HG02943 (cell line): ENCODE measurements around the gene CACNA1G.

Source experiments
- ATAC-seq: cut with Tn5 transposase; IDR thresholded peaks from one replicate; pipeline ENCODE4 v1.9.1; 2021; ENCODE audit warnings: mild to moderate bottlenecking, low read depth, moderate library complexity; ENCODE audit not compliant: unreplicated experiment

The CACNA1G gene

GRCh38 chr17:50533185-50533584 is 27.3 kb upstream of the CACNA1G start:
- no peak for ATAC-seq

DNA sequence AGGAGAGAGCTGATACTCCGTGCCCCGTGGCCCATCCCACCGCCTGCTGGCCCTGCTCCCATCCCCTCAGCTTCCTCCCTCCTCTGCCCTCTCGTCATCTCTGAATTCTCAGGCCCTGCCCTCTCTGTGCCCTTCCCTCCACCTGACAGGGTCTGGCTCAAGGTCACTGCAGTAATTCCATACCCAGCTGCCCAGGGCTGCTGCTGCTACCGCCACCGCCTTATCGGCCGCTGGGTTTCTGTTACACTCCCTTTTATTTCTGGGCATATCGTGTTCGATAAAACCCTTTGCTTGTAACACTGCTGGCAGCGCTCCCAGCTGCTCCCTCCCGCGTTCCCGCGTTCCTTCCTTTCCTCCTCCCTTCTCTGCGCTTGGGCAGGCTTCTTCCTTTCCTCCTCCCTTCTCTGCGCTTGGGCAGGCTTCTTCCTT is 26.8 kb upstream of the CACNA1G start:
- ATAC-seq: no peak

GRCh38 chr17:50534222-50534978 is 26.1 kb upstream of the CACNA1G start:
- no peak for ATAC-seq

DNA sequence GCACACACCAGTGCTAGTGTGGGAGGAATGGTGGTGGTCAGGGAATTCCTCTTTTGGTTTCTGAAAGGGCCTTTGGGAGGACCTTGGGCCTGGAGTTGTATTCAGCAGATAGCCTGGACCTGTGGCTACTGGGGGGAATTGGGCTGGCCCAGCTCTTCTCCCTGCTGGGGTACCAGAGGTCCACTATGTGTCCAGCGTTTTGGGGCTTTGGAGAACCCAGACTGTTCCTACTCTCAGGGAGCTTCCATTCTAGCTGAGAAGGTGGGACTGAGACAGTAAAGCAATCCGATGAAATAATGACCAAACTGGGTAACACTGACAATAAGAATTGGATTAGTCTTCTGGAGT is 25.6 kb upstream of the CACNA1G start:
- ATAC-seq: no peak

DNA sequence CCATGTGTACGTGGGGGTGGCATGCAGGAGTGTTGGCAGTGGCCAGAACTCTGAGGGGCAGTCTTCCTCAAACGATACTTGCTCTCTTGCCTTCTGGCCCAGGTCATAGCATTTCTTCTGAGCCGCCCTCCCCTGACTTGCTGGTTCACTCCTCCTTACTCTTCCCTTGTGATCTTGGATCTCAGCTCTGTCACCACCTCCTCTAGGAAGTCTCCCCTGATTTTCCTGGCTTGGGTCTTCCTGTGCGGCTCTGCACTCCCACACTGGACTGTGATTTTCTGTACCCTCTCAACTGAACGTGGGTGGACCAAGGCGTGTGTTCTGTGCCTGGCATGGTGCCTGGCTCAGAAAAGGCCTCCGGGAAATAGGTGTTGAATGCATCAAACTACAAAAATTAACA is 25.1 kb upstream of the CACNA1G start:
- no peak for ATAC-seq

- no peak for ATAC-seq
Observed at GRCh38 chr17:50536683-50537646, 23.6 kb upstream of the CACNA1G start.

- ATAC-seq: no peak
Observed at GRCh38 chr17:50537721-50538548, 22.6 kb upstream of the CACNA1G start.

DNA sequence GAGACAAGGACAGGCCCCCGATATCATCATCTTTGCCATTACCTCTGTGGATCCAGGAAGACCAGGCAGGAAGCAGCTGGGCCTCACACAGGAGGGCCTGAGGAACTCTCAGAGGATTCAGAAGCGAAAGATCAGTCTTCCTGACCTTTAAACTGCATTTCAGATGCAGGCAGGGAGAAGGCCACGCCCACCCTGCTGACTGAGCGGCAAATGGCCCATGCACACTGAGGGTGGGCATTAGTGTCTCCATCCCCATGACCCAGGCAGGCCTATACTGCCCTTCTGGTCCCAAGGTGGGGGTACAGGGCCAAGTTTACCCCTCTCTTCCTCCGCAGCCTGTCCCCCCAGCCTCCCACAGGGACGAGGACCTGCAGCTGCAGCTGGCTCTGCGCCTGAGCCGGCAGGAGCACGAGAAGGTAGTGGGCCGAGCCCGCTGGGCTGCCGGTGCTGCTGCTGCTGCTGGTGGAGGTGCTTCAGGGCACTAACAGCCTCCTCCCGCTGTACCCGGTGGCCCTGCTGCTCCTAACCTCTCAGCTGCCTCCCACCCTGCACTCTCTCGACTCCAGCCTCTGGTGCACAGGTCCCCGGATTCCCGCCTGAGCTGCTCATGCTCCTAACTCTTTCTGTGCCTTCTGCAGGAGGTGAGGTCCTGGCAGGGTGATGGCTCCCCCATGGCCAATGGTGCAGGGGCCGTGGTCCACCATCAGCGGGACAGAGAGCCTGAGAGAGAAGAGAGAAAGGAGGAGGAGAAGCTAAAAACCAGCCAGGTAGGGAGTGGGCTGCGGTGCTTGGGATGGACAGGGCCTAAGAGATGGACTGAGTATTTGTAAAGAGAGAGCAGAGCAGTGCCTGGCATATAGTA is 21.7 kb upstream of the CACNA1G start:
- no peak for ATAC-seq

- ATAC-seq: no peak
Observed at GRCh38 chr17:50539762-50540559, 20.6 kb upstream of the CACNA1G start.

DNA sequence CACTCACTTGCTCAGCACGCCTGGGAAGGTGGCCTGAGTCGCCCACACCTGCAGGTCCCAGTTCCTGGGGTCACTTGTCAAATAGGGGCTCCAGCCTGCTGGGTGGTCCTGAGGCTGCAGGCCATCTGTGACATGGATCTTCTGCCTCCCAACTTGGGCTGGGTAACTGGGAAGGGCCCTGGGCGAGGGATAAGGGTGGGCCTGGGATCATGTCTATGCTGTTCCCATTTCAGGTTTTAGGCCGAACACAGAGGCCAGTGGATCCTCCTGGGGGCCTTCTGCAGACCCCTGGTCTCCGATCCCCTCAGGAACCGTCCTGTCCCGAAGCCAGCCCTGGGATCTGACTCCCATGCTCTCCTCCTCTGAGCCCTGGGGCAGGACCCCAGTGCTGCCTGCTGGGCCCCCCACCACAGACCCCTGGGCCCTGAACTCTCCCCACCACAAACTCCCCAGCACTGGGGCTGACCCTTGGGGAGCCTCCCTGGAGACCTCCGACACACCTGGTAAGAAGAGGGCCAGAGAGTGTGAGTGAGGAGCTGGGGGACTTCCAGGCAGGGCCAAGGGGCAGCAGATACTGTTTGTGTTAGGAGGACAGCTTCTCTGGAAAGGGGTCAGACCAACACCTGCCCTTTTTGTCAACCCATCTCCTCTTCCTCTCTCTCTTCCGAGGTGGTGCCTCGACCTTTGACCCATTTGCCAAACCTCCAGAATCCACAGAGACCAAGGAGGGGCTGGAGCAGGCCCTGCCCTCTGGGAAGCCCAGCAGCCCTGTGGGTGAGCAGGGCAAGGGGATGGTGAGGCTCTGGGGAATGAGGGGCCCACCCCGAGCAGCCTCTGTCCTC is 19.7 kb upstream of the CACNA1G start:
- ATAC-seq: no peak

DNA sequence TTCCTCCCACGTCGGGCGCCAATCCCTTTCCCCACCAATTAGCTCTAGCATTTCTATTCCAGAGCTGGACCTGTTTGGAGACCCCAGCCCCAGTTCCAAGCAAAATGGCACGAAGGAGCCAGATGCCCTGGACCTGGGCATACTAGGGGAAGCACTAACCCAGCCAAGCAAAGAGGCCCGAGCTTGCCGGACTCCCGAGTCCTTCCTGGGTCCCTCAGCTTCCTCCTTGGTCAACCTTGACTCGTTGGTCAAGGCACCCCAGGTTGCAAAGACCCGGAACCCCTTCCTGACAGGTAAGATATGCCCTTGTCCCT is 19.2 kb upstream of the CACNA1G start:
- ATAC-seq: no peak

- ATAC-seq: peak; percentile 74
Observed at GRCh38 chr17:50541716-50542688, 18.5 kb upstream of the CACNA1G start.

DNA sequence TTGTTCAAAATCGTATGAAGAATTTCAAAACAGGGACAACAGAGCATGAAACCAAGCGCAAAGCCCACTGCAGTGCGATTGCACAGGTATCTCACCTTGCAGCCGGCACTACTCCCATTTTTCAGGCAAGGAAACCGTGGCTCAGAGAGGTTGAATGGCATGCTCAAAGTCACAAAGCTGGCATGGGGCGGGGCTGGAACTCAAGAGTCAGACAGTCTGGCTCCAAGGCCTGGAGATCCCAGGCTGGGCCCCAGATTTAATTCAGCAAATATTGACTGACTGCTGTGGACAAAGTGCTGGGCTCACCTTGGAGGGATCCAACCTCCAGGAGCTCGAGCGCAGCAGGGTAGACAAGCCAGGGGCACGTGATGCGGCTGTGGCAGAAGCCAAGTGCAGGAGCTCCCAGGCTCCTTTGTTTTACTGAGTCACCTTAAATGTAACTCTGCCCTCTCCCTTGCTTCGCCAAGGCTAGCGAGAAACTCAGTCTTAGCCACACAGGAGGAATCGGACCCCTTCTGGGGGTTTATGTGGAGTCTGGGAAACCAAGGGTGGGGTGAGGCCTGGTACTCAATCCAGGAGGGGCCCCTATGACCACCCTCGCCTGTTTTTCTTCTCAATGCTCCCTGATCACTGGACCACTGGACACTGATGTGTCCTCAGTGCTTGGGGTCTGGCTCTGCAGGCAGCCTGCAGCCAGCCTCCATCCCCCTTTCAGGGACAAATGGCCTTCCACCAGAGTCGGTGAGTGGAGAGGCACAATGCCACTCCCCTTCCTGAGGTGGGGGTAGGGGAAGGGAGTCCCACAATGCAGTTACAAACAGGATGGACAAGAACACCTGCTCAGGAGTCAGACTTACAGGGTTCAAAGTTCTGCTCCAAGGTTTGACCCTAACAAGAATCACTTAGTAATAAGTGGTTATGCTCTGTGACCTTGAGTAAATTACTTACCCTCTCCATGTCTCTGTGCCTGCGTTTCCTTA is 17.4 kb upstream of the CACNA1G start:
- no peak for ATAC-seq

DNA sequence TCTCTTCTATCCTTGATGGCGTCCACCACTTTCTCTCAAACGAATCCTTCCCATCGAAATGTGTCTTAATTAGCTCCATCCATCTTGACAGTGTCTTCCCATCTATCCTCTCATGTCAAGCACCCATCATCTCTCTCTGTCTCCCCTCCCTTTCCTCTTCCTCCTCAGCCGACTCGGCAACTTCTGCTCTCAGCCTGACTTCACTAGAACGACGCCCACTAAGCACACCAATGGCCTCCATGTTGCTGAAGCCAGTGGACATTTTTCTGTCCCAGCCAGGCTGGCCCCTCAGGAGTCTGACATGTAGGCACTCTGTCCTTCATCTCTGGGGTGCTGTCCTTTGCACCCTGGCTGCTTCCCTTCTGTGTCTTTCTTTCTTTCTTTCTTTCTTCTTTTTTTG is 16.0 kb upstream of the CACNA1G start:
- no peak for ATAC-seq

DNA sequence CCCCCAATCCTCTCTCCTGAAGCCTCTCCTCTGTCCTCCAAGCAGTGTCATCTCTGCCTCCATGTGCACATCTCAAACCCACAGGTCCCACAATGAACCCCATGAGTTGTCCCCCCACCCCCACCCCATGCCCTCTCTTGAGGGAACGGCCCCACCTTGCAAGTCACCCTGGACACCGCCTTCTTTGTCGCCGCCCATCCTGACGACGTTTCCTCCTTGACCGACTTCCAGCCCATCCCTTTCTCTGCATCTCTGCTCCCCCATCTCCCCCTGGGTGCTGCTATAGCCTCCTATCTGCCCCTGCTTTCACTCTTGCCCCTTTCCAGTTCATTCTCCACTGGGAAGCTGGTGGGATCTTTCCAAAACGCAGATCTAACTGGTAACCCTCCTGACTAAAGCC is 15.2 kb upstream of the CACNA1G start:
- ATAC-seq: no peak

DNA sequence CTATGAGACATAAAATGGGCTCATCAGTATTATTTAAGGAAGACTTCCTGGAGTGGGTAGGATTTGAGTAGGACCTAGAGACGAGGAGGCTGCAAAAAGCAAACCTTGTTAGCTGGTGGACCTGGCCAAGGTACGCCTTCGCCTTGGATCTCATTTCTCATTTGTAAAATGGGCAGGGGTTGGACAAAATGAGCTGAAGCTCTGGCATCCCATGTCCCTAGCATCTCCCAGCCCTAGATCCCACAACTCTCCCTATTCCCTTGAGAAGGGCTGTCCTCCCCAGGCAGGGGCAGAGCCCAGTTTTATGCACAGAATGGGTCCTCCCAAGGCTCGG is 13.8 kb upstream of the CACNA1G start:
- ATAC-seq: no peak
